ENCODE measurements around the gene MINK1. TPM values are rescaled to one million over a fixed set of nuclear protein-coding genes. Genes with fewer than 3 reads are reported as not detected.

The MINK1 gene
- total RNA-seq, 1 experiment from 2014 or later: 68.8 TPM

- Histone ChIP-seq H4K91ac (ENCODE audit: insufficient read length, low read depth, low read length) (no peak within 1 kb of the TSS), H2BK5ac (ENCODE audit: insufficient read length, low read length) (no peak within 1 kb of the TSS), H3K4me2 (ENCODE audit: insufficient read depth, insufficient read length, low read length) (no peak within 1 kb of the TSS), H3K56ac (ENCODE audit: insufficient read length, low read depth, low read length) (no peak within 1 kb of the TSS), H3K27me3 (ENCODE audit: insufficient read depth, low read length) (no peaks in the 10 kb centered on the region), H3K23me2 (ENCODE audit: insufficient read length, low read depth, low read length, poor library complexity, severe bottlenecking) (no peaks in the 10 kb centered on the region), H3K4me1 (ENCODE audit: insufficient read depth, low read length) (no peaks in the 10 kb centered on the region), H2BK20ac (ENCODE audit: low read depth, low read length, poor library complexity, severe bottlenecking) (no peak within 1 kb of the TSS), H2AFZ (ENCODE audit: low read length) (no peak within 1 kb of the TSS), H3K14ac (ENCODE audit: insufficient read depth, low read length) (0 out of 2 replicates have a peak within 1 kb of the TSS, but pooled peaks have one; percentile 35), H3K79me1 (ENCODE audit: insufficient read depth, low read depth, low read length, poor library complexity, severe bottlenecking) (no peaks in the 10 kb centered on the region), H2BK15ac (ENCODE audit: low read depth, low read length) (no peak within 1 kb of the TSS), H4K8ac (replicated peaks; ENCODE audit: insufficient read length, low read depth, low read length) (no peak within 1 kb of the TSS), H2AK5ac (ENCODE audit: insufficient read length, low read length) (no peak within 1 kb of the TSS), H3K18ac (ENCODE audit: insufficient read length, low read depth, low read length) (no peak within 1 kb of the TSS), H3K4ac (ENCODE audit: low read depth, low read length) (no peak within 1 kb of the TSS), H3K9me3 (ENCODE audit: control insufficient read depth, low read depth, low read length) (no peaks in the 10 kb centered on the region), H4K5ac (ENCODE audit: insufficient read length, low read depth, low read length) (no peak within 1 kb of the TSS), H2BK12ac (ENCODE audit: insufficient read length, low read depth, low read length) (no peak within 1 kb of the TSS), H3K27ac (ENCODE audit: insufficient read length, low read depth, low read length) (no peak within 1 kb of the TSS), H3K9ac (ENCODE audit: extremely low read depth, insufficient read length, low read length) (no peak within 1 kb of the TSS), H3K79me2 (ENCODE audit: insufficient read depth, low read length) (no peaks in the 10 kb centered on the region), H2BK120ac (ENCODE audit: low read depth, low read length, poor library complexity, severe bottlenecking) (no peak within 1 kb of the TSS), H4K20me1 (ENCODE audit: control insufficient read depth, insufficient read depth, insufficient read length) (peaks cover 3% of the 10 kb centered on the region), H3T11ph (ENCODE audit: low read length) (no peak within 1 kb of the TSS), H3K23ac (ENCODE audit: insufficient read length, low read depth, low read length) (no peak within 1 kb of the TSS)
- WGBS (ENCODE audit: extremely low coverage, insufficient read length, low lambda C conversion rate): no CpG with 5 or more reads among the region's 14 CpGs
- H3K9me3 Mint-ChIP-seq: no peaks in the 10 kb centered on the region
- no peaks in the 10 kb centered on the region; the same call in 1 of the 2 replicates for H3K27me3 Mint-ChIP-seq (ENCODE audit: low read depth)
- peaks cover 16 to 19% of the 10 kb centered on the region in 2 experiments for H3K4me1 Mint-ChIP-seq
- H3K4me3 Mint-ChIP-seq: no peak within 1 kb of the TSS
- no peak for DNase-seq
- H3K36me3 Mint-ChIP-seq (ENCODE audit: insufficient read depth in 1 of 3, low read depth in 3 of 3): peaks cover 5 to 37% (median 15%) of the 10 kb centered on the region in 3 experiments
- no peak for TF ChIP-seq CTCF (conservative IDR thresholded peaks at IDR 0.05)
- H3K27ac Mint-ChIP-seq: peak within 1 kb of the TSS in 1 of 3 experiments; percentile 87; a peak in 2 of 7 replicates
These were observed 98.8 kb downstream of the MINK1 start, which contains the start of gene GP1BA for GRCh38 chr17:4931963-4932362. Gene GP1BA (plus strand): TSS chr17:4932277. CDS start chr17:4932605, 328 bp downstream.
